ENCODE data around the gene YWHAQ.

DNA sequence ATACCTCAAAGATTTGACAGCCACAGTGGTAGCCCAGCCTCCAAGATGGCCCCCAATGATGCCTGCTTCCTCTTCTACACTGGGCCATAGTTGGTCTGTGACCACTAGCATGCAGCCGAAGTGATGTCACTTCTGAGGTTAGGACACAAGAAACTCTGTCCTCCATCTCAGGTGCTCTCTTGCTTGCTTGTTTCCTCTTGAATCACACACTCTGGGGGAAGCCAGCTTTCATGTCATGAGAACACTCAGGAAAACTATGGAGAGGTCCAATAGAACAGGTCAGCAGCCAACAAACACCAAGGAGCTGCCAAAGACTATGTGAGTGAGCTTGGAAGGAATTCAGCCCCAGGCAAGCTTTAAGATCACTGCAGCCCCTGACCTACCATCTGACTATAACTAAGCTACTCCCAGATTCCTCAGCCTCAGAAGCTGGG, 71.8 kb downstream of the YWHAQ start:
- no peak for TF ChIP-seq CTCF (conservative IDR thresholded peaks at IDR 0.05)
- no peak for TF ChIP-seq ZFX (IDR thresholded peaks at IDR 0.05)

Data from C4-2B (cell line).